ENCODE measurements around the gene DNAJC5G.

Gene DNAJC5G

GRCh38 chr2:27262379-27263286 is 12.6 kb upstream of the DNAJC5G start, which contains the start of gene SLC30A3 (continued):
- 0 out of 2 replicates have a peak, but pooled peaks have one; percentile 17 for TF ChIP-seq YY1 (tag by site-specific recombination; IDR thresholded peaks at IDR 0.05)
- no peak for TF ChIP-seq ZNF221 (tag by site-specific recombination; IDR thresholded peaks at IDR 0.05; ENCODE audit: borderline replicate concordance)
- no peak for TF ChIP-seq ZNF654 (tag by site-specific recombination; IDR thresholded peaks at IDR 0.05; ENCODE audit: low read depth)
- peak; percentile 82 for TF ChIP-seq GLIS2 (tag by site-specific recombination; IDR thresholded peaks at IDR 0.05)
- TF ChIP-seq ZNF621 (tag by site-specific recombination; IDR thresholded peaks at IDR 0.05): no peak
- TF ChIP-seq ZNF510 (tag by site-specific recombination; IDR thresholded peaks at IDR 0.05; ENCODE audit: insufficient replicate concordance): no peak
- no peak for TF ChIP-seq ZNF37A (tag by site-specific recombination; IDR thresholded peaks at IDR 0.05)
- no peak for TF ChIP-seq ZNF513 (tag by site-specific recombination; IDR thresholded peaks at IDR 0.05)
- TF ChIP-seq ZNF585B (tag by site-specific recombination; IDR thresholded peaks at IDR 0.05): no peak
- 0 out of 2 replicates have a peak, but pooled peaks have one; percentile 50 for TF ChIP-seq ZNF335 (tag by site-specific recombination; conservative IDR thresholded peaks at IDR 0.05)
- TF ChIP-seq KLF8 (tag by site-specific recombination; IDR thresholded peaks at IDR 0.05): no peak
- TF ChIP-seq ZNF248 (tag by site-specific recombination; IDR thresholded peaks at IDR 0.05): no peak
- TF ChIP-seq ZFP41 (tag by site-specific recombination; IDR thresholded peaks at IDR 0.05; ENCODE audit: borderline replicate concordance): no peak
- TF ChIP-seq PRDM10 (tag by site-specific recombination; IDR thresholded peaks at IDR 0.05): no peak
- peak; percentile 86 for TF ChIP-seq CTCF (tag by site-specific recombination; IDR thresholded peaks at IDR 0.05)

- Histone ChIP-seq H3K36me3 (ENCODE audit: control insufficient read depth in 2 of 2, insufficient read depth in 1 of 2, low read length in 2 of 2) (no peaks in the 10 kb centered on the region), H3K4me1 (ENCODE audit: control insufficient read depth, insufficient read depth, low read length) (peaks cover 9% of the 10 kb centered on the region), H3K4me3 (ENCODE audit: low read depth, low read length) (peak overlapping the region; percentile 50), H3K9me3 (ENCODE audit: control insufficient read depth, insufficient read depth, low read depth, low read length) (no peaks in the 10 kb centered on the region), H3K27ac (ENCODE audit: extremely low read depth, low read depth, low read length) (no peak overlapping the region)
- ChIA-PET POLR2A (interaction anchor here (0.8 to 0.9 kb wide), 3 partner anchors 30 to 32 kb away, joined by 3 to 4 read pairs (median 3); no protein-coding TSS in a partner anchor), CTCF (interaction anchor here (0.6 to 6.2 kb wide), 9 partner anchors 13 to 175 kb away, joined by 3 to 96 read pairs (median 4); partner anchors contain the start of gene TRIM54)
- TF ChIP-seq ZNF366 (tag by site-specific recombination; conservative IDR thresholded peaks at IDR 0.05) (peak; percentile 36), HOXC10 (CRISPR knock-in tag; IDR thresholded peaks at IDR 0.05) (no peak), PATZ1 (tag by site-specific recombination; IDR thresholded peaks at IDR 0.05) (peak; percentile 28; the same call in 1 of the 2 replicates), GLIS2 (tag by site-specific recombination; IDR thresholded peaks at IDR 0.05) (no peak), ZBTB20 (tag by site-specific recombination; IDR thresholded peaks at IDR 0.05) (peak; percentile 30; the same call in 1 of the 2 replicates), ZNF335 (tag by site-specific recombination; conservative IDR thresholded peaks at IDR 0.05) (peak; percentile 66), ZBTB8A (tag by site-specific recombination; IDR thresholded peaks at IDR 0.05) (peak; percentile 1; the same call in 1 of the 2 replicates), ZNF10 (tag by site-specific recombination; IDR thresholded peaks at IDR 0.05) (0 out of 2 replicates have a peak, but pooled peaks have one; percentile 7)
Measured at GRCh38 chr2:27263287-27264252, 11.7 kb upstream of the DNAJC5G start.

Data from HEK293 (cell line).